ACHN (cell line): ENCODE measurements around the gene PRKG1.
A peak's percentile ranks its signal among the peaks of the same experiment; 100 is the strongest.

Source experiments
- DNase-seq: peaks from one replicate; pipeline ENCODE4 v3.0.0-alpha.2; 2015
- in situ Hi-C: cut with HindIII; loops from 2 replicates; pipeline ENCODE4 v1.10.0; 2017; ENCODE audit warnings: low sequenced_read_pairs, low pct_ligation_motif_present, low pct_unique_long_range_greater_than_20kb

Gene PRKG1

DNA sequence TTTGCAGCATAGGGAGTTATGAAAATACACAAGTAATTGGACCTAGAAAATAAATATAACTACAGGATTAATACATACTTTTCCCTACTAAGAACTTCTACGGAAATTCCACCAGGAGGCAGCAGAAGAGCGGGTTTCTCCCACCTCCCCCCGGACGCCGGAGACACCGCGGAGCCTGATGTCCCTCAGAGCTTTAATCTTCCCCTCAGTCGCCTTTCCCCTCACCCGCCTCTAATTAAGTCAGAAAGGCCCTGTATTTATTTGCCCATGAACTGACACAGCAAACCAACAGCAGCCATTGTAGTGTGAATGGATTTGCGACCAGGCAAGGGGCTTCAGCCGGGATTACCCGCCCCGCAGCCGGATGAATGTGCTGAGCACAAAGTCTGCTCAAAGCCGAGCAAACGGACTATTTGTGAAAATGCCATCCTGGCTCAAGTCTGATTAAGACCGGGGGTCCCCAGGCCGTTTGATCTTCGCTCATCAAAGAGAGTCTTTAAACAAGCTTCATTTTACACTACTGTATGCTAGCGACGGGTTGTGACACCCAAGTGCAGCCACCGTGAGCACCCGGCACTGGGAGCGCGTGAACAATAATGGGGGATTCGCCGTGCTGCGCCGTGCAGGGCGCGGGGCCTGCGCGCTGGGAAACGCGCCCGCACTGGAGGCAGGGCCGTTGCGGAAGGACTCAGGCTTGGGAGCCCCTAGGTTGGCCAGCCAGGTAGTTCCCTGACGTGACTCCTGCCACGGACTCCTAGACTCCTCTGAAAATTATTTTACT lies 1234.2 kb downstream of the PRKG1 start:
- in situ Hi-C loops: loop anchor here (25.0 kb wide), 1 partner anchor 254 kb away; no protein-coding TSS in a partner anchor
- peak; percentile 47 for DNase-seq

GRCh38 chr10:52312942-52313255 lies 1238.6 kb downstream of the PRKG1 start:
- no peak for DNase-seq
- in situ Hi-C loops: loop anchor here (25.0 kb wide), 1 partner anchor 249 kb away; no protein-coding TSS in a partner anchor

- DNase-seq: no peak
- in situ Hi-C loops: loop anchor here (25.0 kb wide), 1 partner anchor 249 kb away; no protein-coding TSS in a partner anchor
Measured at GRCh38 chr10:52313256-52313932, 1239.1 kb downstream of the PRKG1 start.

- DNase-seq: peak; percentile 23
- in situ Hi-C loops: loop anchor here (25.0 kb wide), 1 partner anchor 248 kb away; no protein-coding TSS in a partner anchor
Measured at GRCh38 chr10:52313933-52314821, 1239.9 kb downstream of the PRKG1 start, which contains the start of gene DKK1. Gene DKK1 (plus strand): TSS chr10:52314281. CDS start chr10:52314435, 154 bp downstream.

- in situ Hi-C loops: loop anchor here (25.0 kb wide), 1 partner anchor 247 kb away; no protein-coding TSS in a partner anchor
- no peak for DNase-seq
Measured at GRCh38 chr10:52314822-52315552, 1240.7 kb downstream of the PRKG1 start.

- in situ Hi-C loops: loop anchor here (25.0 kb wide), 1 partner anchor 246 kb away; no protein-coding TSS in a partner anchor
- DNase-seq: no peak
Measured at GRCh38 chr10:52316001-52316400, 1241.7 kb downstream of the PRKG1 start.

GRCh38 chr10:52316500-52316899 lies 1242.2 kb downstream of the PRKG1 start:
- in situ Hi-C loops: loop anchor here (25.0 kb wide), 1 partner anchor 246 kb away; no protein-coding TSS in a partner anchor
- DNase-seq: no peak

DNA sequence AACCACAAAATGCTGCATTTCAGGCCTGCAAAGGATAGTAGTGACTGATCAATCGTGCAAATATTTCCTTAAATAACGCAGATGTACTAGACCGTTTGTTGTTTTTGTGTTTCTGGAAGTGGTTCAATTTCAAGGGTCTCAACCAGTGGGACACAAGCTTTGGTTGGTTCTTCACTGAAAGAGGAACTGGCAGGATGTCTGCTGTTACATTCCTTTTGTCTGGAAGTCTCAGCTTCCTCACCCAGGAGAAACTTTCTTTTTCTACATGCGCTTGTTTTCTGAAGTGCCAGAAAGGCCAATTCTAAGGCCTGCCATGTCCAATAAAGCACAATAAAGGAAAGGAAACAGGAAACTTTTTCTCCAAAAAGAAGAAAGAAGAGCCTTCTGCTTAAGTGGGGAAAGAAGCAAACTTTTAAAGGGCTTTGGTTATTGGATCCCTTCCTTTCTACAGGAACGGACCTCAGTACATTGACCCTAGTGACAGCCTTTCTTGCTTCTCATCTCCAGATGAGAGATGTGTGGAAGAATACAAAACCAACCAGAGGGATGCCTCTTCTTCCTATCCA lies 1243.9 kb downstream of the PRKG1 start:
- no peak for DNase-seq
- in situ Hi-C loops: loop anchor here (25.0 kb wide), 1 partner anchor 244 kb away; no protein-coding TSS in a partner anchor

GRCh38 chr10:52318822-52319464 lies 1244.7 kb downstream of the PRKG1 start:
- DNase-seq: peak; percentile 78

DNA sequence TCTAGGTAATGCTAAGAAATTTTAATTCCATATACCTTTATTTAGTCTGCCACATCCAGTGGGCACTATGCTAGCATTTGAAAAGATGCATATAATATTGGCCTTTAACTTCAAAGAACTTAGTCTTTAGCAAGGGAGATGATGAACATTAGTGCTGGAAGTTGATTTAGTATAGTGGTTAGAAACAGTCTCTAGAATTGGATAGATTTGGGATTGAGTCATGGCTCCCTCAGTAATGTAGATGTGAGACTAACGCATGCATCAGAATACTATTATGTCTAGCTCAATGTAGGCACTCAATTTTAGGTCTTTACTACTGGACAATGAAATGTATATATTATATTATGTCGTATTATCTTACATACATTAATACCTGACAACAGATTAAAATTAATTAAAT lies 1245.6 kb downstream of the PRKG1 start:
- in situ Hi-C loops: loop anchor here (25.0 kb wide), 1 partner anchor 242 kb away; no protein-coding TSS in a partner anchor
- DNase-seq: no peak

More at GRCh38 chr10:52318822-52319464, 1244.7 kb downstream of the PRKG1 start:
- in situ Hi-C loops: loop anchor here (25.0 kb wide), 1 partner anchor 243 kb away; no protein-coding TSS in a partner anchor

GRCh38 chr10:52322323-52322722 lies 1248.0 kb downstream of the PRKG1 start:
- in situ Hi-C loops: loop anchor here (25.0 kb wide), 1 partner anchor 240 kb away; no protein-coding TSS in a partner anchor
- DNase-seq: no peak

DNA sequence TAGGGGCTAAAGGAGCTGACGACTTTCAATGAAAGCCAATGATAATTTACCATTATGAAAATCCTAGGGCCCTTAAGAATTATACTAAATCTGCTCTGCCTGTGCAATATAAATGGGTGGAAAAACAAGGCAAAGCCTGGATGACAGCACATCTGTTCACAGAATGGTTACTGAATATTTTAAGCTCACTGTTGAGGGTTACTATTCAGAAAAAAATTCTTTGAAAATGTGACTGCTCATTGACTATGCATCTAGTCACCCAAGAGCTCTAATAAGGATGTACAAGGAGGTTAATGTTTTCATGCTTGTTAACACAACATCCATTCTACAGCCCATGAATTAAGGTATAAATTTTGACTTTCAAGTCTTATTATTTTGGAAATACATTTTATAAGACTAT lies 1248.6 kb downstream of the PRKG1 start:
- DNase-seq: no peak
- in situ Hi-C loops: loop anchor here (25.0 kb wide), 1 partner anchor 239 kb away; no protein-coding TSS in a partner anchor

GRCh38 chr10:52326382-52326781 lies 1252.1 kb downstream of the PRKG1 start:
- in situ Hi-C loops: no loop called here
- DNase-seq: no peak

GRCh38 chr10:52331638-52332364 lies 1257.5 kb downstream of the PRKG1 start:
- no peak for DNase-seq
- in situ Hi-C loops: no loop called here

GRCh38 chr10:52332815-52333214 lies 1258.5 kb downstream of the PRKG1 start:
- no peak for DNase-seq
- in situ Hi-C loops: no loop called here

DNA sequence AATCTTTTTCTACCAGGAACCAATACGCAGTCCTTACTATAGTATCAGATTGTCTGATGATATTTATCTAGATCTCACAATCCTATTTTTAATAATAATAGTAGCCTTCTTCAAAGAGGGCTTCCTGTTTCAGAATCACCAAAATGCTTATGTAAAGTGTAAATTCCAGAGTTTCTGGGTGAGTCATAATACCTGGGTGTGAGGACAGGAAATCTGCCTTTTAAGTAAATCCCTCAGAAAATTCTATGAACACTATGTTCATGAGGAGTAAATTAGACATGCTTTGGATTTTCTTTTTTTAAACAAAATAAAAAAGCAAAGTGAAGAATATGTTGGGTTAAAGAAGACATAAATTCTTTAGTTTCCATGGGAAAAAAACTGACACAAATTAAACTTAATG lies 1260.3 kb downstream of the PRKG1 start:
- no peak for DNase-seq
- in situ Hi-C loops: no loop called here
